Heart left ventricle (tissue), 13 donors: Measurements from ENCODE around the gene C16orf46.

Experiments
- POLR2A ChIP-seq, 2 donors: fragments of 450-650 bp; IDR thresholded peaks; one replicate each; pipeline ENCODE4 v1.6.1; 2017; ENCODE audit warnings: antibody characterized with exemption in 2 of 2, mild to moderate bottlenecking in 2 of 2, moderate library complexity in 2 of 2
- TF ChIP-seq, protein P1 (sequence below), 12 donors: fragments of 200-600 bp; sonication (generic) in 4 of 12; IDR thresholded peaks; one replicate each; pipeline versions ENCODE4 v1.5.0 to v1.8.0; 2018 to 2022; ENCODE audit warnings: antibody characterized with exemption in 12 of 12, mild to moderate bottlenecking in 5 of 12
- donor health status: ischemic (EF 13 %, LVEDD 7.1; RV severe dilation, severe dysfunction).
- donor health status: DM: no; HTN: yes; CAD: no.
- donor health status: DM: no; HTN: no; CAD: no.
- donor health status: ischemic (EF 25% LVEDD 6.9; RV normal size, moderate dysfunction).
- donor health status: ischemic (EF 25% LVEDD 5.7; RV mildly dilated, moderate dysfunction).
- donor health status: ischemic (EF 35%, LVEDD 5.7; RV mildly dilated, moderate dysfunction).
- donor health status: nonischemic (EF 11% LVEDD 7.7; RV severe dilation, severe dysfunction).
- donor health status: DM: yes; HTN: yes; CAD: no.
- donor health status: PGD.
- donor health status: ischemic (EF 29% LVEDD 5.4; RV normal size, mild dysfunction).
- donor health status: nonischemic (EF 23%, LVEDD 6.1; RV moderate dilation, normal function).

DNA sequence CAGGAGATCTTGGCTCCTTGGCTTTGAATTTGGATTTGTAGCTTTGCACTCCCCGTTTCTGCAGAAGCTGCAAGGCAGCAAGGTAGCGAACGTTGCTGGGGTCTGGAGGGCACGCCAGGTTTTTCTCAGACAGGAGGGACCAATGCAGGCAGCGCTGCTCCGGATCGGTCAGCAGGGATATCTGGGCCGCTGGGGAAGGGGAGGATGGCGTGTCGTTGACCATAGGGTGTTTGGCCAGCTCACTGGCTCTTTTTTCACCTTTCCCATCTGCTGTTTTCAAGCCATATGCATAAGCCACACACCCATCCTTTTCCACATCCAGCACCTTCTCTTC is 15.8 kb downstream of the C16orf46 start:
- TF ChIP-seq, protein P1, sequence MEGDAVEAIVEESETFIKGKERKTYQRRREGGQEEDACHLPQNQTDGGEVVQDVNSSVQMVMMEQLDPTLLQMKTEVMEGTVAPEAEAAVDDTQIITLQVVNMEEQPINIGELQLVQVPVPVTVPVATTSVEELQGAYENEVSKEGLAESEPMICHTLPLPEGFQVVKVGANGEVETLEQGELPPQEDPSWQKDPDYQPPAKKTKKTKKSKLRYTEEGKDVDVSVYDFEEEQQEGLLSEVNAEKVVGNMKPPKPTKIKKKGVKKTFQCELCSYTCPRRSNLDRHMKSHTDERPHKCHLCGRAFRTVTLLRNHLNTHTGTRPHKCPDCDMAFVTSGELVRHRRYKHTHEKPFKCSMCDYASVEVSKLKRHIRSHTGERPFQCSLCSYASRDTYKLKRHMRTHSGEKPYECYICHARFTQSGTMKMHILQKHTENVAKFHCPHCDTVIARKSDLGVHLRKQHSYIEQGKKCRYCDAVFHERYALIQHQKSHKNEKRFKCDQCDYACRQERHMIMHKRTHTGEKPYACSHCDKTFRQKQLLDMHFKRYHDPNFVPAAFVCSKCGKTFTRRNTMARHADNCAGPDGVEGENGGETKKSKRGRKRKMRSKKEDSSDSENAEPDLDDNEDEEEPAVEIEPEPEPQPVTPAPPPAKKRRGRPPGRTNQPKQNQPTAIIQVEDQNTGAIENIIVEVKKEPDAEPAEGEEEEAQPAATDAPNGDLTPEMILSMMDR (IDR thresholded peaks at IDR 0.05), result no peak
- TF ChIP-seq POLR2A (IDR thresholded peaks at IDR 0.05), result no peak
